DLD1 (cell line): Measurements from ENCODE around the gene GLI3.

Source experiments
- in situ Hi-C: cut with HindIII; loops from 2 replicates; pipeline ENCODE4 v1.10.0; 2017; ENCODE audit warnings: low sequenced_read_pairs

The GLI3 gene

DNA sequence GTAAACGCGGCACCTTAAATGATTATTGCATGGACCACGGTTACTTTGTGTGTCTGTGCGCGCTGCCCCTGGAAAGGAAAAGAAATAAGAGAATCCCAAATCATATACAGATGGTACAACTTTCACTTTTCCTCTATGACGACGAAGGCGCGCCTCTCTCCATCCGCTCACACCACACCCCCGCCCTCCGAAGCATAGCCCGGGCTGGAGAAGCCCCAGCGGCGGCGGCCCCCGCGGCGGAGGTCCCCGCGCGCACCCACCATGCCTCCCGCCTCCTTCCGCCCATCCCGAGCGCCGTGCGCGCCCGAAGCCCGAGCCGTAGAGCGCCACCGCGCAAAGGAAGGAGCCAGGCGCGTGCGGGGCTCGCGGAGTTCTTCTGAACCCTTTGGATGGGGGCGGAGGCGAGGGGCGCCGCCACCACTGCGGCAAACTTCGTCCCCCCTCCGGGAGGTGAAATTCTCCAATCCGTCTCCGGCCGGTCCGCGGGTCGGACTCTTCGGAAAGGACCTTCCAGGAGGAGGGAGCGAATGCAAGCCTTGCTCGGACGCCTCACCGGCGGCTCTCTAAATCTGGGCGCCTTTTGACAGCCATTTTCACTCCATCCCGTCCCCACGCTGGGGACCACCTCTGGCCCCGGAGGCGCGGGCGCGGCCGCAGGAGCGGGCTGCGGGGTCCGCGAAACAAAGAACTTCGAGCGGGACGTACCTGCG lies 588 bp downstream of the GLI3 start:
- in situ Hi-C loops, result no loop called here

DNA sequence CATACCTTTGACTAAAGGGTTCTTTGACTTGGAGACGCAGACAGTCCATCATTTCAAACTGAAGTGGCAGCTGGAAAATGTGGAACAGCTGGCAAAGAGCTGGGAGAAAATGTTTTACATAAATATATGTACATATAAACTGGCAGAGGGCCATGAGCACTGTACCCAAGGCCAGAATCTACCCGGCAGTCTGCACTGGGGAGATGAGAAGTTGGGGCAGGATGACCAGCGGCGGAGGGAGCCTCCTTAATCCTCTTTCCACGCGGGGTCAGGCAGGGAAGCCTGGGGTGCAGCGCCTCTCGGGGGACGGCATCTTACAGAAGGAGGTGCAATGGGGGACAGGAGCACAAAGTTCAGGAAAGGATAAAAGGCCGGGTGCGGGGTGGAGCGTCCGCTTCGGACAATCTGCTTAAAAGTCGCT lies 1.3 kb downstream of the GLI3 start:
- in situ Hi-C loops, result no loop called here

DNA sequence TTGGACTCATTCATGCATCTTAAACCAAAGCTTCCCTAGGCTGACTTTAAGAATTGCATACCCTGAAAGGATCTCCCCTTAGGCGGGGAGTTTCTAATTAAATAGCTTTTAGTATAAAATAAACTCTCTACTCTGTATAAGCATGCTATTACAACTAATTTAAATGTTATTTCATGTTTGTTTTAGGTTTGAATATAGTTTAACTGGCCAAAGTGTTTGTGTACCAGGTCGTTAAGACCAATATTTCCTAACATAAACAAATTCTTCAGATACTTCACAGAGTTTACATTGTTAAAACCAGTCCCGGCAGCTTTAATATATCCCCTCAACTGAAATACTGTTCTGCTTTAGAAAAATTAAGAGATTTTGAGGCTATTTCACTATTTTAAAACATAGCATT lies 2.3 kb downstream of the GLI3 start:
- in situ Hi-C loops, result no loop called here

DNA sequence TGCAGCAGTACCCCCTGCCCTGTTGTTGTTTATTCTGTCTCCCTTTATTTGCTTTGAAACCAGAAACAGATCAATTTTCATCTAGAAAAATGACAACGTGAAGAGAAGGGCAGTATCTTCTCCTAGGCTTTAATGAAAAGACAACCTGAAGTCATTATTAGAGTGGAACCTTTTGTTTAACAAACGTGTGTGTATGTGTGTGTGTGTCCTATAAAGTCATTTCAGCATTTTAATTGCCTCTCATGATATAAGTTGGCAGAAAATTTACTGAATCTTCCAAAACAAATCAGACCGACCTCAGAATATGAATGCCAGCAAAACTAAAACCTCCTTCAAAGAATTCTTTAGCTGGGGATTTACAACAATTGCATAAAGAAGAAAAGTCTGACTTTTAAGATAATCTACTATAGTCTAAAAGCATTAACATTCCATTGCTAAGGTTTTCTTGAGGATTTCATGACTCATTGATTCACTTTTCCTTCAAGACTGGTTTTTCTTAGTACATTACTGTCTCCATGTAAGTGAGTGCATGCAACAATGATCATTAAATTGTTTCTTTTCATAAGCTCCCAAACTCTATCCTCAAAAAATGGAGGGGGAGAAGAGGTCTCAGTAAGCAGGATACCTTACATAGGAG lies 3.2 kb downstream of the GLI3 start:
- in situ Hi-C loops, result no loop called here

DNA sequence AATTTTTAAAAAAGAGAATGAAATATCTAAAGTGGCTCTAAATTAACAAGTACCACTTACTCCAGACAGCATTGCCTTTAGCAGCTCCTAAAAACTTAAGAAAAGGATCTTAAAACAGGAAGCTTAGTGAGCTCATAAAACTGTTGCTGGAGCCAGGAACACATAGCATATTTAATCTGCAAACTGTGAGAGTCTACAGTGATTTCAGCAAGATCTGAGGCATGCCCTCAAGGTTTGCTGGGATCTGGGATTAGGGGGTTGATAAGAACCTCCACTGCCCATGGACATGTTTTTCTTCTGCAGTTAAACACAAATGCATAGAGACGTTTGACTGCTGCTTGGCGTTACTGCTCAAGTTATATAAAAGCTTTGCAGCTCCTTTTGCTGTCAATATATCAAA lies 3.8 kb downstream of the GLI3 start:
- in situ Hi-C loops, result no loop called here

DNA sequence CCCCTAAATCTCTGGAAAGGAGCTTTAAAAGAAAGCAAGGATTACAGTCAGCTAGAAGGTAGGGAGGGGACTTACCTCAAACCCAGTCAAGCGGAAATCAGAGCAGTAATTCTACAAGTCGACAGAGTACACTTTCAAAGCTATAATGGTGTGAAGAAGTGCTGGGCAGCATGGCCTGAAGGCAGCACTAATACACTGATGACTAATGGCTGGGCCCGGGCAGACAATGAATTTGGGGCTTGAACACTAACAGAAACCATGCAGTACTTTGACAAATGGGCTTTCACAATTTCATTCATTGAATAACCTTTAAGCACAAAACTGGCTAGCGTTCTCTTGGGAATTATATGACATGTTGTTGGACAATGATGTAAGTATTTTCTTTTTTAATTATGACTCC lies 4.7 kb downstream of the GLI3 start:
- in situ Hi-C loops, result no loop called here

DNA sequence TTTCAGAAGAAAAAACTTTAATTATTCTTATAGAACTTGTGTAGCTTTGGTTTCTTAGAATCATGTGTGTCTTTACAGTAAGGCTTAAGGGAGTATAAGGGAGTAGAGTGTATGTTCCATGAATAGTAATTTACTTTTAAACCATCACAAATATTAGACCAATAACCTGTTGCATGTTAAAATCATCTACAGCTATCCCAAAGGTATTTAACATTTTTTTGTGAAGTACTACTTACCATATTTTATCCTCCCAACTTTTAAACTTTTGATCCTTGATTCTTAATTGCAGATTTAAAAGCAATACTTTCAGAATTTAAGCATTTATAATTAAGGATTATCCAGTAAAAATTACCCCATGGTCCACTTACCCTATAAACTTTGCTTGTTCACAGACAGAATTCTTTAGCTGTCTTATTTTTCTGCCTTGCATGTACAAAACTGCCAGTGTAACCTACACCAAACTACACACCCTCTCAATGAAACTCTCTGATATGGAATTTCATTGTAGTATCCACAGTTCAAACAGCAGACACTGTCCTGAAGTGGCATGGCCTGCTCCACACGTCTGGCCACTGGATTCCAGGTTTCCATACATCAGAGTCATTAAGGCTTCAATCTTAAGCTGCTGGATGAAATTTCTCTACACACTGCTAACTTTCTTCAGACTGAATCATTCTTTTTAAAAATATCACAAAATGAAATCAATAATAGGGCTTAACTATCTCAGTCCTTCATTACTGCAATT lies 5.8 kb downstream of the GLI3 start:
- in situ Hi-C loops, result no loop called here

DNA sequence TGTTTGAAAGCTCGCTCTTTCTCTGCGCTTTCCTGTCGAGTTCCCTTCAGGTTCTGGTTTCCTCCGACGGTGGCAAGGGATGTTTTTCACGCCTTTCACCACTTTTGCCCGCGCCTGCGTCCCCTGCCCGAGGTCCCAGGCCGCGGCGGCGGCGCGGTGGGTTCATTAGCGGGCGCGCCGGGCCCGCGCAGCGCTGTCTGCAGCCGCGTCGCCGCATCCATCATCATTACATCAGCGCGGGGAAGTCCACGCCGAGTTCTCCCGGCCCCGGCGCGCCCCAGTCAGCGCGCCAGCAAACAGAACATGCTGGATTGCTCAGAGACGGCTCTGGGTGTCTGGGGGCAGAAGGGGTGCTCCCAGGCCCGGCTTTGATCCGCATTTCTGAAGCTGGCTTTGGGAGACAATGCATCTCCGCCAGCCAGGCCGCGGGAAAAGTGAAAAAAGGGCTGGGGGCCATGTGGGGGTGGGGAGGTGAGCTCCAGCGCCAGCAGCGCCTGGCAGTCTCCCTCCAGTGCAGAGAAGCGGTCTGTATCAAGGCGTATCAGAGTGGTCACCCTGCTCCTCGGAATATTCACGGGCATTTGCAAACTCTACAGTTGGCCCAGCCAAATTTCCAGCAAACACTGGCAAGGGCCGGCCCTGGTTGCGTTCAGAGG lies 8.9 kb downstream of the GLI3 start:
- in situ Hi-C loops, result no loop called here

DNA sequence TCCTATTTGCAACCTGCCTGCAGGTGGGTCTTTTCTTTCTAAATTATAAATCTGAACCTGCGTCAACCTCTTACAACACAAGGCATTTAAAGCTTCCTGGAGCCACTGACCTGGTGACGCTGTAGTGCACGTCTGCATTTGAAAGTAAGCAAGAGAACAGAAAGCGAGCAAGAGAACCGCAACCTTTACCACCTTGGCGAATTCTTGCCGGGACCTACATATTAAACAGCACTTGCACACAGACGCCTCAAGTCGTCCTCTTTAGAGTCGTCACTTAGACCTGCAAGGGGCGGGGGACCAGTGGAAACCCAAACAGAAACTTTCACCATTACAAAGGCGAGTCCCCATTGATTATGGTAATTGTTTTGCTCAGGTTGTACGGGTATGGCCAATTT lies 9.5 kb downstream of the GLI3 start:
- in situ Hi-C loops, result no loop called here

DNA sequence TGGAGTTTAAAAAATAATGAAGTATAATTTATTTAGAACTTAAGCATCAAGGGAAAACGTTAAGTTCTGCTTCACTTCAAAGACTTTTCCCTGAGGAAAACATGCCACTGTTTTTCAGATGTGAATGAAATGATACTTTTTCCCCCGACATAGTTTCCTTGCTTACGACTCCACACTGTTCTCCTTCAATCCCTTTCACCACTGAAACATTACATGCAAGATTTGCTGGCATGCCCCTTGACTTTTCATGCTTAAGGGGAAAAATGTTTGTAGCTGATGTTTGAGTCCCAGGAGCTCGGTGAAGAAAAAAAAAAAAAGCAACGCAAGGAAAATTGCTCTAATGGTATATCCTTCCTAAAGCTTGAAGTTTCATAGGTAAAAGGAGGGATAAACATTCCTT lies 10.0 kb downstream of the GLI3 start:
- in situ Hi-C loops, result no loop called here

DNA sequence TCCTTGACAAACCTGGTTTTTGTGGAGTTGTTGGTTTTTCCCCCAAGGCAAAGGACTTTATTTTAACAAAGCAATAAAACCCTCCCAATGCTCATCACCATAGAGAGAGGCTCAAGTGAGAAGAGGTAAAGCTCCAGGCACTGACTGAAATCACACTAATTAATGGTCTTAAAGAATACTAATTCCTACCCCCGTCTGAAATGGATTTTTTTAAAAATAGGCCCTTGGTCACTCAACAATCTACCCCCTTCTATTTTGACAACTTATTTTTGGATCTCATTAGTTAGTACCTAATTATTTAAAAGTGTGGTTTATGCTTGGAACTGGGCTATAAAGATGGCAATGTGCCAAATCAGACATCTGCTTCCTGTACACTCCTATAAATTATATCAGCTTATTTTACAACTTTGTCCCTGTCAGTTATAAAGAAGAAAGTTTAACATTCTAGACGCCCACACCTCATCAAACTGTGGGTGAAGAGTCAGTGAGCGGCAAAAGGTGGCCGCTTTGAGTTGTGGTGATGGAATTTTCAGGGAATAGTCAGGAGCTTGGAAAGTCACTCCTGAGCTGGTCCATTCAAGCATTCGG lies 10.6 kb downstream of the GLI3 start:
- in situ Hi-C loops, result no loop called here

DNA sequence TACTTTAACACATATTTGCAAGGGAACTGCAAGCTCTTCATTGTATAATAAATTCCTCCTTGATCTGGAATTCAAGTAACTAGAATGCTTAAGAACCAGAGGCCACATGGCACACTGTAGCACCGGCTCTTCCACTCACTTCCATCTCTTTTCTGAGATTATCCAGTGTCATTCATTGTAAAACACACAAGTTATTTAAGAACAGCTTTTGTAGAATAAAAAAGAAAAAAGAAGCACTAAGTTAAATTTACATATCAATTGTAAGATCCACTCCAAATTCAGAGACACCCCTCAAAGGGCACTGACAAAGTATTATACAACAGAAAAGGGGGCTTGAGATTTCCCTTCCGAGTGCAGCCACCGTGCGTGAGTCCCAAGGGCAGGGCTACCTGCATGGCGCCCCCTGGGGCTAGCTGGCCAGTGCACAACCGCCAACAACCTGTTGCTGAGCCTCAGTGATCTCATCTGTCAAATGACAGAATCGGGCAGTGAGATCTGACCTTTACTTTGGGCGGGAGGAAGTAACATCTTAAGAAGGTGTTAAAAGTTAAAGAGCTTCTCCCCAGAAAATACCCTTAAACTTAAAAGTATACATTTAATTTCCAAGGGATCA lies 12.5 kb downstream of the GLI3 start:
- in situ Hi-C loops, result no loop called here

DNA sequence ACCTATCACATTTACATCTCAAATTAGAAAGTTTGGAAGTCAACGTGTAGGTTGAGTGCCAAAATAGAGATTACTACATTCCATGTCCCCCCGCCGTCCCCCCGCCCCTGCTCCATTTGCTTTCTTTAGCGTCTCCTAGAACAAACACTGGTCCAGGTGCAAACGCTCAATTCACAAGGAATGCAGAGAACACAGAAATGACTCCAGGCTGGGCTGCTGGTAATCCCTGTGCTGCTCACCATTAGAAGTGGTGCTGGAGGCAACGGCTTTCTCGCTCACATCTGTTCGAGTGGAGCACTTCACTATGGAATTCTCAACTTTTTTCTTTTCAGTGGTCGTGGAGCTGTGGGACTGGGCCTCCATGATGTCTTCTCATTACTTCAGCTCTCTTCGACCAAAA lies 14.1 kb downstream of the GLI3 start:
- in situ Hi-C loops, result no loop called here

DNA sequence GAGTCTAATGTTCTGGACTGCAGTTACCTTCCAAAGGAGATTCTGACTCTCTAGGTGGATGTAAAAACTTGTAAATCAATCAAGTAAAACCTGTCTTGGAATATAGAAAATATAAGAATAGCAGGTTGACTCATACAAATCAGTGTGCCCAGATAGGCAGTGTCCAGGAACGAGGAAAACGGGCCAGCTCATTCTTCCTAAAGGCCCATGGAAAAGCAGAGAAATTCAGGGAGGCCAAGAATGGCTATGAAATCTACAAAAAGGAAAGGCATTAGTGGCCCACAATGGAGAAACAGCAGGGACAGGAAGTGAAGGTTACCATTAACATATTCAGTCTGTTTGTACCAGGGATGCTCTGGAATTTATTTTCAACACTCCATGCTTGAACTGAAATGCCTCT lies 14.9 kb downstream of the GLI3 start:
- in situ Hi-C loops, result no loop called here

DNA sequence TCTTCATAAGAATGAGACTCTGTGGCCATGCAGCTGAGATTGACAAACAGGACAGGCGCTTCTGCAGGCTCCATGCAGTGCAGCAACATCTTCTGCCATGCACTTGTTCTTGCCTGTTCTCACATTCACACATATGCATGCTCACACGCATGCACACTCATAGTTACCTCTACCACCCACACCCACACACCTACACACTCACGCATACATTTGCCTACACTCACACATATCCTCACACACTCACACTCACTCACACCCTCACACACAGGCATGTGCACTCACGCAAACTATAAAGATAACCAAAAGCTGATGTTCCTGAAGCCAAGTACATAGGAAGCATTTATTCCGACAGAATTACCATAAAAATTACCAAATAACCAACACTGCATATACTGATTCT lies 15.7 kb downstream of the GLI3 start:
- in situ Hi-C loops, result no loop called here

DNA sequence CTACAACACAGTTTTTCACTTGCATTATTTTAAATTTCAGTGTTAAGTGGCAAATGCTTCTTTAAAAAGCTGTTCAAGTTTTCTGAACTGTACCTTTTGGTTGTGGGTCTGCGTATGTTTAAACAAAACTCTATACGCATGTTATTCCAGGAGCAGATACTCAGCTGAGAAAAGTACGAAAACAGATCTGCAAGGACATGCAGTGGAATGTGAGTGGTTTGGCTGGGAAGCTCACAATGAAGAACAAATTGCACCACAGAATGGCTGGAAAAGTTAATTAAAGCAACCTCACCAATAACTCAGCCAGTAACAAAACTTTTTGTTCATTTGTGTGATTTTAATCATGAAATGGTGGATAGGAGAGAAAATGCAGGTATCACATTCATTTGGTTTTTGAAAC lies 17.6 kb downstream of the GLI3 start:
- in situ Hi-C loops, result no loop called here

DNA sequence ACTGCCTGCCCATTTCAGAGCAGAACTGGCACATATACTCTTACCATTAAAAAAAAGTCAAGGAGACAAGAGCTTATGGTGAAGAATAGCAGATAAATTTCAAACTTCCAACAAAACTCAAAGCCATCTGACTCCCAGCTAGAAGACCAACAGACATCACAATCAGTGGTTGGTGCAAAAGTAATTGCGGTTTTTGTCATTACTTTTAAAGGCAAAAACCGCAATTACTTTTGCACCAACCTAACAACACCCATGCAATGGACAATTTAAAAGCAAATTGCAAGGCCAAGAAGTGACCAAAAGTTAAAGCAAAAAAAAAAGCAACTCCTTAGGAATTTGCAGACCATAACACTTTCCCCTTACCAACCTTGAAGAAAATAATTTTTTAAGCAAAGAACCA lies 18.8 kb downstream of the GLI3 start:
- in situ Hi-C loops, result no loop called here

DNA sequence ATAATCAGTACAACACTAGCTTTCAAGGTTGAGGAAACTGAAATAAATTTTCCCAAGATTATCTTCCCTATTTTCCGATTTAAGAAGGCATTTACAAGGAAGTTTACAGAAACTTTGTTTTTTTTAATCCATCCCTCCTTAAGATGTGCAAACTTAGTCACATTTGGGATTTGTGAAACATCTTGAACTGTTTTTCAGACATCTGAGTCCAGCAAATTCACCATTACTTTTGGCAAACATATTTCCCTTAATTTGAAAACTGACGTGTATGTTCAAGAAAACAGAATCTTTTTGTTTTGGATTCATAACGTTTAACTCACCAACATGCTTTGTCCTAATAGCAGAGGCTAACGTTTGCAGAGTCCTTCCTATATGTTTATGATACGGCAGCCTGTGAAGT lies 19.5 kb downstream of the GLI3 start:
- in situ Hi-C loops, result no loop called here

DNA sequence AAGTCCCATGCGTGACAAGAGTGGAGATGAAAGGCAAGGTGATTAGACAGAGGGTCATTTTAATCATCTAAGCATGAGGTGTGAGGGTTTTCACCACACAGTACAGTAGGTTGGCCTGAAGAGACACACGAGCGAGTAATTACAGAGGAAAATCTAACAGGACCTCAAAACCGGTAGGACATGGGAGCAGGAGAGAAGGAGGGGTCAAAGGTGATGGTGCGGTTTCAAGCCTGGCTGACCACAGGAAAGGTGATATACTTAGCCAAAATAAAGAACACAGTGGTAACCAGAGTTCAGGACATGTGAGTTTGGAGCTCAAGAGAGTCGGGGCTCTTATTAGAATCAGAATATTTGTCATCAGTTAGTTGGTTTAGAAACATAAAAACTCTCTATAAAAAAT lies 20.0 kb downstream of the GLI3 start:
- in situ Hi-C loops, result no loop called here

DNA sequence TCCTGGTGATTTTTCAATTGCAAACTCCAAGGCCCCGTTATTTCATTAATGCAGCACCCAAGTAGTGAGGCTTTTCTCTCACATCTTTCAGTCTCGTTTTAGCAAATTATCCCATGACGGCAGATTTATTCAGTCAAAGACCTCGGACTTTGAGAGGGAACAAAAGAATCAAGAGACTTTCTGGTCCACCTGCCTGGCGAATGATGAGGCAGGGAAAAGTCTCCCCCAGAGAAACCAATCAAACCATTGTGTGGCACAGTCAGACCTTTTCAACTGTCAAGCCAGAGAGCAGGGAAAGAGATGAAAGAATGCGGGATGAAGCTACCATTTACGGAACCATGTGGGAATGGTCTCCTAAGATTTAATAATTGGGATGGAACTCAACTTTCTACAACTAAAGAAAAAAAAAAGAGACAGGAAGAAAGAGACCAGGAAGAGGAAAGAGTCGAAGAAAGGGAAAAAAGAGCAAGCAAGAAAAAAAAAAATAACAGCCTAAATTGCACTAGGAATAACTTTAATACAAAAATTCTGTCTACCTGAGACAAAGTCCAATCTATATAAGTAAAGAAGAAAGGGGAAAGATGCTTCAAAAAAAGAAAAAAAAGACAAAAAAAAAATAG lies 22.8 kb downstream of the GLI3 start:
- in situ Hi-C loops, result no loop called here

DNA sequence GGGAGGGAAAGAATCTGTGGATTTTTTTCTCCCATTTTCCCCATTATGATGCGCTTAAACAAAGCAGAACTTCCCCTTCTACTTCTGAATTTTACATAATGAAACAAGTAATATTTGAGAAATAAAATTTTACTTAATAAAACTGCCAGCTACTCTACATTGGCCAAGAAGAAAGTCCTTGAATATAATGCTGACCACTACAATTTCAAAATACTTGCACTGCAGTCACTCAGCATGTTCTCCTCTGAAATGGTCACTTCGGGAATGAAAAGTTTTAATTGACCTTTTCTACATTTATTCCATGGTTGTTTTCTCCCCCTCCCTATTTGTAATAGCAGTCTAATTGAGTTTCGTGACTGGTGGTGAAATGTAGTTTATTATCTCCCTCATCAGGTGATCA lies 23.9 kb downstream of the GLI3 start:
- in situ Hi-C loops, result no loop called here
